H9 (cell line): ENCODE measurements around the gene STOX2. TPM values are rescaled to one million over a fixed set of nuclear protein-coding genes. Genes with fewer than 3 reads are reported as not detected.

Source experiments
- DNase-seq: peaks from one replicate; pipeline ENCODE4 v3.0.0-alpha.2; 2017
- H2AFZ ChIP-seq: one replicate; pipeline ENCODE4 v1.6.1; 2013; ENCODE audit warnings: mild to moderate bottlenecking, low read length, control low read depth, moderate library complexity
- H2AK5ac ChIP-seq: 2 replicates; pipeline ENCODE4 v1.6.1; 2013; ENCODE audit warnings: low read length, control low read depth, mixed read lengths; ENCODE audit not compliant: insufficient read length
- H2BK120ac ChIP-seq: one replicate; pipeline ENCODE4 v1.6.1; 2013; ENCODE audit warnings: low read depth, mild to moderate bottlenecking, low read length, control low read depth, inconsistent platforms; ENCODE audit not compliant: poor library complexity, severe bottlenecking
- H2BK12ac ChIP-seq: 2 replicates; pipeline ENCODE4 v1.6.1; 2013; ENCODE audit warnings: low read length, control low read depth, mixed read lengths, low read depth; ENCODE audit not compliant: insufficient read length
- H2BK15ac ChIP-seq: 2 replicates; pipeline ENCODE4 v1.6.1; 2013; ENCODE audit warnings: low read depth, low read length, control low read depth
- H2BK20ac ChIP-seq: one replicate; pipeline ENCODE4 v1.6.1; 2013; ENCODE audit warnings: low read depth, mild to moderate bottlenecking, low read length, control low read depth, inconsistent platforms; ENCODE audit not compliant: poor library complexity, severe bottlenecking
- H2BK5ac ChIP-seq: 2 replicates; pipeline ENCODE4 v1.6.1; 2013; ENCODE audit warnings: low read length, control low read depth, mixed read lengths; ENCODE audit not compliant: insufficient read length
- H3K14ac ChIP-seq: 2 replicates; pipeline ENCODE4 v1.6.1; 2013; ENCODE audit warnings: low read length, control low read depth; ENCODE audit not compliant: insufficient read depth
- H3K18ac ChIP-seq: 2 replicates; pipeline ENCODE4 v1.6.1; 2013; ENCODE audit warnings: low read depth, mild to moderate bottlenecking, mixed read lengths, low read length, control low read depth; ENCODE audit not compliant: insufficient read length
- H3K23ac ChIP-seq: 2 replicates; pipeline ENCODE4 v1.6.1; 2013; ENCODE audit warnings: low read length, control low read depth, mixed read lengths, low read depth; ENCODE audit not compliant: insufficient read length
- H3K23me2 ChIP-seq: 2 replicates; pipeline ENCODE4 v1.6.1; 2013; ENCODE audit warnings: low read depth, mild to moderate bottlenecking, mixed read lengths, low read length, control low read depth; ENCODE audit not compliant: insufficient read length, poor library complexity, severe bottlenecking
- H3K27ac ChIP-seq: 2 replicates; pipeline ENCODE4 v1.5.1; 2013; ENCODE audit warnings: low read length, control low read depth, mixed read lengths, low read depth; ENCODE audit not compliant: insufficient read length
- H3K27me3 ChIP-seq: 2 replicates; pipeline ENCODE4 v1.6.1; 2013; ENCODE audit warnings: low read length, control low read depth, inconsistent platforms; ENCODE audit not compliant: insufficient read depth
- H3K4ac ChIP-seq: 2 replicates; pipeline ENCODE4 v1.6.1; 2013; ENCODE audit warnings: low read depth, mild to moderate bottlenecking, control low read depth, inconsistent platforms, low read length, moderate library complexity
- H3K4me1 ChIP-seq: 2 replicates; pipeline ENCODE4 v1.6.1; 2013; ENCODE audit warnings: low read length, control low read depth, inconsistent platforms; ENCODE audit not compliant: insufficient read depth
- H3K4me2 ChIP-seq: 2 replicates; pipeline ENCODE4 v1.6.1; 2013; ENCODE audit warnings: low read length, control low read depth, mixed read lengths; ENCODE audit not compliant: insufficient read length, insufficient read depth
- H3K56ac ChIP-seq: 2 replicates; pipeline ENCODE4 v1.6.1; 2013; ENCODE audit warnings: low read depth, mild to moderate bottlenecking, mixed read lengths, low read length, control low read depth; ENCODE audit not compliant: insufficient read length
- H3K79me1 ChIP-seq: 2 replicates; pipeline ENCODE4 v1.6.1; 2013; ENCODE audit warnings: low read depth, mild to moderate bottlenecking, moderate library complexity, low read length, control low read depth, inconsistent platforms; ENCODE audit not compliant: insufficient read depth, poor library complexity, severe bottlenecking
- H3K79me2 ChIP-seq: 2 replicates; pipeline ENCODE4 v1.6.1; 2013; ENCODE audit warnings: low read length, control low read depth, inconsistent platforms; ENCODE audit not compliant: insufficient read depth
- H3K9ac ChIP-seq: 2 replicates; pipeline ENCODE4 v1.6.1; 2013; ENCODE audit warnings: low read length, control low read depth, mixed read lengths; ENCODE audit not compliant: insufficient read length; ENCODE audit errors: extremely low read depth
- H3K9me3 ChIP-seq: one replicate; pipeline ENCODE4 v1.6.1; 2013; ENCODE audit warnings: low read depth, low read length, inconsistent platforms; ENCODE audit not compliant: control insufficient read depth
- H3T11ph ChIP-seq: one replicate; pipeline ENCODE4 v1.6.1; 2013; ENCODE audit warnings: mild to moderate bottlenecking, low read length, control low read depth, inconsistent platforms
- H4K20me1 ChIP-seq: one replicate; pipeline ENCODE4 v1.6.1; 2013; ENCODE audit not compliant: control insufficient read depth, insufficient read length, insufficient read depth
- H4K5ac ChIP-seq: 2 replicates; pipeline ENCODE4 v1.6.1; 2013; ENCODE audit warnings: low read depth, mild to moderate bottlenecking, mixed read lengths, low read length, control low read depth; ENCODE audit not compliant: insufficient read length
- H4K8ac ChIP-seq: replicated peaks from 2 replicates; pipeline ENCODE4 v1.6.1; 2013; ENCODE audit warnings: low read length, control low read depth, mixed read lengths, low read depth; ENCODE audit not compliant: insufficient read length
- H4K91ac ChIP-seq: 2 replicates; pipeline ENCODE4 v1.6.1; 2013; ENCODE audit warnings: low read depth, mild to moderate bottlenecking, moderate library complexity, mixed read lengths, low read length, control low read depth; ENCODE audit not compliant: insufficient read length
- H3K27ac Mint-ChIP-seq, 3 experiments: 2 replicates in 2 of 3; 3 replicates in 1 of 3; pipeline ENCODE4 v1.8.0; 2020 to 2021; ENCODE audit warnings: mixed read lengths in 3 of 3, mild to moderate bottlenecking in 1 of 3, moderate library complexity in 1 of 3
- H3K27me3 Mint-ChIP-seq: 2 replicates; pipeline ENCODE4 v1.8.0; 2021; ENCODE audit warnings: low read depth, mild to moderate bottlenecking, moderate library complexity, mixed read lengths
- H3K36me3 Mint-ChIP-seq, 3 experiments: 2 replicates in 2 of 3; 3 replicates in 1 of 3; pipeline ENCODE4 v1.8.0; 2020 to 2021; ENCODE audit warnings: low read depth in 3 of 3, mixed read lengths in 3 of 3; ENCODE audit not compliant: insufficient read depth in 1 of 3
- H3K4me1 Mint-ChIP-seq, 2 experiments: 2 replicates each; pipeline ENCODE4 v1.8.0; 2020; ENCODE audit warnings: mixed read lengths in 2 of 2
- H3K4me3 Mint-ChIP-seq, 2 experiments: 2 replicates in 1 of 2; 3 replicates in 1 of 2; pipeline ENCODE4 v1.8.0; 2020 to 2021; ENCODE audit warnings: mild to moderate bottlenecking in 2 of 2, mixed read lengths in 2 of 2, moderate library complexity in 1 of 2
- H3K9me3 Mint-ChIP-seq, 2 experiments: 2 replicates in 1 of 2; 3 replicates in 1 of 2; pipeline ENCODE4 v1.8.0; 2020; ENCODE audit warnings: mild to moderate bottlenecking in 2 of 2, mixed read lengths in 2 of 2, moderate library complexity in 1 of 2
- CTCF ChIP-seq: fragments of 200-600 bp; sonication (generic); conservative IDR thresholded peaks from 3 replicates; pipeline ENCODE4 v1.8.0; 2021; ENCODE audit warnings: antibody characterized with exemption, mild to moderate bottlenecking
- WGBS: extraction: QIAGEN DNeasy Blood & Tissue Kit; methylation state at CpG from one replicate; pipeline ENCODE4 v1.1.7; 2013; ENCODE audit warnings: missing lambda C conversion rate, low lambda C conversion rate, mixed read lengths; ENCODE audit not compliant: insufficient read length; ENCODE audit errors: extremely low coverage; 5-methylcytosine and 5-hydroxymethylcytosine counted together
- total RNA-seq: library from RNA; stranded (reverse); gene quantifications from 2 replicates; pipeline ENCODE4 v1.2.1, GENCODE V29; 2021

Gene STOX2
- total RNA-seq, 1 experiment from 2014 or later, result 28.2 TPM

GRCh38 chr4:183919141-183919540, 14.0 kb downstream of the STOX2 start:
- H3K4me1 ChIP-seq, result peaks cover 4% of the 10 kb centered on the region; the same call in 1 of the 2 replicates
- H3K4me3 Mint-ChIP-seq, result no peak overlapping the region; a peak in 1 of 5 replicates
- H3K14ac ChIP-seq, result no peak overlapping the region
- no peak overlapping the region for H3K4ac ChIP-seq
- no peak overlapping the region for H2BK15ac ChIP-seq
- TF ChIP-seq CTCF, result no peak
- no peaks in the 10 kb centered on the region for H4K20me1 ChIP-seq
- no peak overlapping the region for H3T11ph ChIP-seq
- H4K91ac ChIP-seq, result no peak overlapping the region
- WGBS, result no CpG with 5 or more reads among the region's 12 CpGs
- no peak overlapping the region for H3K27ac ChIP-seq
- no peak overlapping the region for H3K4me2 ChIP-seq
- H2BK120ac ChIP-seq, result no peak overlapping the region
- no peak overlapping the region for H2AFZ ChIP-seq
- H2BK5ac ChIP-seq, result no peak overlapping the region
- no peak overlapping the region for H4K8ac ChIP-seq
- DNase-seq, result no peak
- no peak overlapping the region for H2AK5ac ChIP-seq
- peaks cover 4 to 6% (median 6%) of the 10 kb centered on the region in 3 experiments; a peak in 6 of 7 replicates for H3K36me3 Mint-ChIP-seq
- no peaks in the 10 kb centered on the region for H3K27me3 Mint-ChIP-seq
- H3K27me3 ChIP-seq, result no peaks in the 10 kb centered on the region
- H3K27ac Mint-ChIP-seq, result no peak overlapping the region; a peak in 1 of 7 replicates
- no peak overlapping the region for H4K5ac ChIP-seq
- peaks cover 2% of the 10 kb centered on the region for H3K79me1 ChIP-seq
- peaks cover 23% of the 10 kb centered on the region; the same call in 1 of the 2 replicates for H3K79me2 ChIP-seq
- H3K23me2 ChIP-seq, result no peaks in the 10 kb centered on the region
- H3K9me3 Mint-ChIP-seq, result no peaks in the 10 kb centered on the region
- H3K56ac ChIP-seq, result no peak overlapping the region
- no peak overlapping the region for H3K18ac ChIP-seq
- no peak overlapping the region for H2BK12ac ChIP-seq
- no peak overlapping the region for H3K23ac ChIP-seq
- H3K9me3 ChIP-seq, result no peaks in the 10 kb centered on the region
- no peak overlapping the region for H2BK20ac ChIP-seq
- peaks cover 20 to 26% of the 10 kb centered on the region in 2 experiments for H3K4me1 Mint-ChIP-seq
- no peak overlapping the region for H3K9ac ChIP-seq
